ENCODE data around the gene FER1L5.

- no peak for TF ChIP-seq POLR2AphosphoS5 (IDR thresholded peaks at IDR 0.05)
- no peak for TF ChIP-seq CTCF (IDR thresholded peaks at IDR 0.05)
These were observed 87.2 kb downstream of the FER1L5 start for GRCh38 chr2:96729748-96730147.
